NCI-H1417 treated with DMSO at 0.1 percent for 48 hours (cell line): ENCODE measurements around the gene ZBTB40.
A peak's percentile ranks its signal among the peaks of the same experiment; 100 is the strongest.

Source experiments
- DNase-seq: peaks from one replicate; lab custom pipeline; 2025; lab: John Stamatoyannopoulos, UW

ZBTB40 gene

GRCh38 chr1:22471610-22472009 is 20.0 kb downstream of the ZBTB40 start:
- no peak for DNase-seq

GRCh38 chr1:22472596-22472995 is 20.9 kb downstream of the ZBTB40 start:
- no peak for DNase-seq

- DNase-seq = no peak
Measured at GRCh38 chr1:22473952-22474351, 22.3 kb downstream of the ZBTB40 start.

- DNase-seq = no peak
Measured at GRCh38 chr1:22476566-22476965, 24.9 kb downstream of the ZBTB40 start.

GRCh38 chr1:22483121-22483520 is 31.5 kb downstream of the ZBTB40 start:
- no peak for DNase-seq

- DNase-seq = no peak
Measured at GRCh38 chr1:22484706-22485345, 33.2 kb downstream of the ZBTB40 start.

- DNase-seq = no peak
Measured at GRCh38 chr1:22485431-22485830, 33.8 kb downstream of the ZBTB40 start.

GRCh38 chr1:22487781-22488180 is 36.1 kb downstream of the ZBTB40 start:
- DNase-seq = no peak

- no peak for DNase-seq
Measured at GRCh38 chr1:22488319-22488718, 36.7 kb downstream of the ZBTB40 start.

- DNase-seq = no peak
Measured at GRCh38 chr1:22489278-22489677, 37.6 kb downstream of the ZBTB40 start.

GRCh38 chr1:22489823-22490222 is 38.2 kb downstream of the ZBTB40 start:
- no peak for DNase-seq

GRCh38 chr1:22490309-22490708 is 38.7 kb downstream of the ZBTB40 start:
- no peak for DNase-seq

- no peak for DNase-seq
Measured at GRCh38 chr1:22491995-22492715, 40.5 kb downstream of the ZBTB40 start.

- no peak for DNase-seq
Measured at GRCh38 chr1:22494144-22494543, 42.5 kb downstream of the ZBTB40 start.

GRCh38 chr1:22494943-22495579 is 43.4 kb downstream of the ZBTB40 start:
- no peak for DNase-seq

GRCh38 chr1:22496536-22497160 is 45.0 kb downstream of the ZBTB40 start:
- DNase-seq = no peak

- no peak for DNase-seq
Measured at GRCh38 chr1:22498463-22498862, 46.8 kb downstream of the ZBTB40 start.

- no peak for DNase-seq
Measured at GRCh38 chr1:22500058-22500457, 48.4 kb downstream of the ZBTB40 start.

- peak; percentile 11 for DNase-seq
Measured at GRCh38 chr1:22500471-22500870, 48.8 kb downstream of the ZBTB40 start.

GRCh38 chr1:22502202-22502601 is 50.6 kb downstream of the ZBTB40 start:
- no peak for DNase-seq

GRCh38 chr1:22503721-22504410 is 52.2 kb downstream of the ZBTB40 start:
- no peak for DNase-seq

- no peak for DNase-seq
Measured at GRCh38 chr1:22506130-22506692, 54.6 kb downstream of the ZBTB40 start.
